ENCODE measurements around the gene PALLD. TPM values are rescaled to one million over a fixed set of nuclear protein-coding genes. Genes with fewer than 3 reads are reported as not detected.

PALLD gene
- total RNA-seq, 1 experiment from 2014 or later = 18.3 TPM

- Histone ChIP-seq H3K23me2 (ENCODE audit: insufficient read length, low read depth, low read length, poor library complexity, severe bottlenecking) (no peaks in the 10 kb centered on the region), H2BK5ac (ENCODE audit: insufficient read length, low read length) (no peak overlapping the region), H2BK120ac (ENCODE audit: low read depth, low read length, poor library complexity, severe bottlenecking) (no peak overlapping the region), H4K5ac (ENCODE audit: insufficient read length, low read depth, low read length) (no peak overlapping the region), H2BK20ac (ENCODE audit: low read depth, low read length, poor library complexity, severe bottlenecking) (no peak overlapping the region), H3K27ac (ENCODE audit: insufficient read length, low read depth, low read length) (no peak overlapping the region), H3K14ac (ENCODE audit: insufficient read depth, low read length) (no peak overlapping the region), H3K9ac (ENCODE audit: extremely low read depth, insufficient read length, low read length) (no peak overlapping the region), H3K27me3 (ENCODE audit: insufficient read depth, low read length) (no peaks in the 10 kb centered on the region), H3T11ph (ENCODE audit: low read length) (no peak overlapping the region), H2BK15ac (ENCODE audit: low read depth, low read length) (no peak overlapping the region), H4K8ac (replicated peaks; ENCODE audit: insufficient read length, low read depth, low read length) (no peak overlapping the region), H3K9me3 (ENCODE audit: control insufficient read depth, low read depth, low read length) (no peaks in the 10 kb centered on the region), H3K18ac (ENCODE audit: insufficient read length, low read depth, low read length) (no peak overlapping the region), H4K91ac (ENCODE audit: insufficient read length, low read depth, low read length) (no peak overlapping the region), H4K20me1 (ENCODE audit: control insufficient read depth, insufficient read depth, insufficient read length) (no peaks in the 10 kb centered on the region), H2AFZ (ENCODE audit: low read length) (no peak overlapping the region), H3K4ac (ENCODE audit: low read depth, low read length) (no peak overlapping the region), H2BK12ac (ENCODE audit: insufficient read length, low read depth, low read length) (no peak overlapping the region), H3K4me2 (ENCODE audit: insufficient read depth, insufficient read length, low read length) (no peak overlapping the region), H3K4me1 (ENCODE audit: insufficient read depth, low read length) (no peaks in the 10 kb centered on the region), H2AK5ac (ENCODE audit: insufficient read length, low read length) (no peak overlapping the region), H3K79me1 (ENCODE audit: insufficient read depth, low read depth, low read length, poor library complexity, severe bottlenecking) (no peaks in the 10 kb centered on the region), H3K56ac (ENCODE audit: insufficient read length, low read depth, low read length) (no peak overlapping the region), H3K79me2 (ENCODE audit: insufficient read depth, low read length) (no peaks in the 10 kb centered on the region), H3K23ac (ENCODE audit: insufficient read length, low read depth, low read length) (no peak overlapping the region)
- Mint-ChIP-seq H3K27me3 (ENCODE audit: low read depth) (no peaks in the 10 kb centered on the region; the same call in 1 of the 2 replicates), H3K4me3 (no peak overlapping the region), H3K4me1 (peaks cover 3 to 7% of the 10 kb centered on the region in 2 experiments; a peak in 3 of 4 replicates), H3K36me3 (ENCODE audit: insufficient read depth in 1 of 3, low read depth in 3 of 3) (no peaks in the 10 kb centered on the region; a peak in 1 of 7 replicates), H3K9me3 (no peaks in the 10 kb centered on the region; a peak in 1 of 5 replicates), H3K27ac (no peak overlapping the region)
- TF ChIP-seq, protein P1, sequence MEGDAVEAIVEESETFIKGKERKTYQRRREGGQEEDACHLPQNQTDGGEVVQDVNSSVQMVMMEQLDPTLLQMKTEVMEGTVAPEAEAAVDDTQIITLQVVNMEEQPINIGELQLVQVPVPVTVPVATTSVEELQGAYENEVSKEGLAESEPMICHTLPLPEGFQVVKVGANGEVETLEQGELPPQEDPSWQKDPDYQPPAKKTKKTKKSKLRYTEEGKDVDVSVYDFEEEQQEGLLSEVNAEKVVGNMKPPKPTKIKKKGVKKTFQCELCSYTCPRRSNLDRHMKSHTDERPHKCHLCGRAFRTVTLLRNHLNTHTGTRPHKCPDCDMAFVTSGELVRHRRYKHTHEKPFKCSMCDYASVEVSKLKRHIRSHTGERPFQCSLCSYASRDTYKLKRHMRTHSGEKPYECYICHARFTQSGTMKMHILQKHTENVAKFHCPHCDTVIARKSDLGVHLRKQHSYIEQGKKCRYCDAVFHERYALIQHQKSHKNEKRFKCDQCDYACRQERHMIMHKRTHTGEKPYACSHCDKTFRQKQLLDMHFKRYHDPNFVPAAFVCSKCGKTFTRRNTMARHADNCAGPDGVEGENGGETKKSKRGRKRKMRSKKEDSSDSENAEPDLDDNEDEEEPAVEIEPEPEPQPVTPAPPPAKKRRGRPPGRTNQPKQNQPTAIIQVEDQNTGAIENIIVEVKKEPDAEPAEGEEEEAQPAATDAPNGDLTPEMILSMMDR (conservative IDR thresholded peaks at IDR 0.05) = no peak
- DNase-seq = no peak
- no CpG with 5 or more reads among the region's 3 CpGs for WGBS (ENCODE audit: extremely low coverage, insufficient read length, low lambda C conversion rate)
These were observed 246.3 kb downstream of the PALLD start for GRCh38 chr4:168743131-168743530.

All from H9 (cell line).